Liver (tissue), 9 donors: Measurements from ENCODE around the gene BBIP1. TPM values are rescaled to one million over a fixed set of nuclear protein-coding genes. Genes with fewer than 3 reads are reported as not detected.
A peak's percentile ranks its signal among the peaks of the same experiment; 100 is the strongest.
"Not testable (repeated sequence)": the region's sequence is repeated elsewhere in the genome, so short reads cannot be mapped to it uniquely, and the experiment has no call there.

Experiments
- DNase-seq: peaks from one replicate; pipeline ENCODE4 v3.0.0-alpha.2; 2017; ENCODE audit warnings: low spot score
- H3K27ac ChIP-seq, 2 donors: one replicate each; pipeline ENCODE4 v1.7.0; 2013; ENCODE audit warnings: inconsistent platforms in 2 of 2, low read length in 2 of 2, control low read depth in 1 of 2, low read depth in 1 of 2, mild to moderate bottlenecking in 1 of 2
- H3K27me3 ChIP-seq, 4 donors: one replicate each; pipeline versions ENCODE4 v1.6.1 to v1.7.0; 2013; ENCODE audit warnings: low read length in 3 of 4, inconsistent platforms in 1 of 4, mild to moderate bottlenecking in 1 of 4, moderate library complexity in 1 of 4; ENCODE audit not compliant: control insufficient read depth in 4 of 4, insufficient read depth in 4 of 4
- H3K36me3 ChIP-seq, 4 donors: one replicate each; pipeline versions ENCODE4 v1.6.1 to v1.7.0; 2013; ENCODE audit warnings: low read length in 3 of 4, mild to moderate bottlenecking in 3 of 4, low read depth in 1 of 4, moderate library complexity in 1 of 4; ENCODE audit not compliant: control insufficient read depth in 4 of 4, insufficient read depth in 3 of 4
- H3K4me1 ChIP-seq, 4 donors: one replicate each; pipeline versions ENCODE4 v1.6.1 to v1.7.0; 2013; ENCODE audit warnings: low read length in 3 of 4, mild to moderate bottlenecking in 3 of 4, moderate library complexity in 1 of 4; ENCODE audit not compliant: control insufficient read depth in 4 of 4, insufficient read depth in 4 of 4
- H3K4me3 ChIP-seq, 3 donors: one replicate each; pipeline versions ENCODE4 v1.6.1 to v1.7.0; 2013; ENCODE audit warnings: low read length in 3 of 3, control low read depth in 1 of 3, low read depth in 1 of 3, mild to moderate bottlenecking in 1 of 3
- H3K9ac ChIP-seq, 2 donors: one replicate each; pipeline ENCODE4 v1.7.0; 2013; ENCODE audit warnings: low read length in 2 of 2, mild to moderate bottlenecking in 2 of 2, moderate library complexity in 2 of 2, control low read depth in 1 of 2, low read depth in 1 of 2
- H3K9me3 ChIP-seq, 4 donors: one replicate each; pipeline versions ENCODE4 v1.6.1 to v1.7.0; 2013; ENCODE audit warnings: low read length in 3 of 4; ENCODE audit not compliant: control insufficient read depth in 4 of 4
- CTCF ChIP-seq: fragments of 150-350 bp; IDR thresholded peaks from 2 replicates; pipeline ENCODE4 v1.5.1; 2017; ENCODE audit warnings: improper control_type of control experiment, low read depth, low read length; ENCODE audit not compliant: missing input control
- EGR1 ChIP-seq, 2 donors: IDR thresholded peaks; 2 replicates each; pipeline ENCODE4 v1.6.1; 2016 to 2018; ENCODE audit warnings: antibody characterized with exemption in 2 of 2, low read depth in 2 of 2
- FOXA1 ChIP-seq: IDR thresholded peaks from 2 replicates; pipeline ENCODE4 v1.6.1; 2016; ENCODE audit warnings: antibody characterized with exemption
- FOXA2 ChIP-seq: IDR thresholded peaks from 2 replicates; pipeline ENCODE4 v1.6.1; 2016; ENCODE audit warnings: antibody characterized with exemption
- GABPA ChIP-seq, 2 donors: IDR thresholded peaks in 1 of 2; conservative IDR thresholded peaks in 1 of 2; 2 replicates each; pipeline ENCODE4 v1.6.1; 2016; ENCODE audit warnings: antibody characterized with exemption in 2 of 2, mild to moderate bottlenecking in 1 of 2, moderate library complexity in 1 of 2
- HNF4A ChIP-seq, 2 donors: conservative IDR thresholded peaks; 2 replicates each; pipeline ENCODE4 v1.6.1; 2016; ENCODE audit warnings: antibody characterized with exemption in 2 of 2, mild to moderate bottlenecking in 2 of 2
- HNF4G ChIP-seq: IDR thresholded peaks from 2 replicates; pipeline ENCODE4 v1.6.1; 2016; ENCODE audit warnings: antibody characterized with exemption
- JUND ChIP-seq, 2 donors: IDR thresholded peaks; 2 replicates each; pipeline ENCODE4 v1.6.1; 2016; ENCODE audit warnings: antibody characterized with exemption in 2 of 2
- MAX ChIP-seq: IDR thresholded peaks from 2 replicates; pipeline ENCODE4 v1.6.1; 2016; ENCODE audit warnings: antibody characterized with exemption
- NR2F2 ChIP-seq: IDR thresholded peaks from 2 replicates; pipeline ENCODE4 v1.6.1; 2016; ENCODE audit warnings: antibody characterized with exemption
- RAD21 ChIP-seq, 2 donors: IDR thresholded peaks; 2 replicates each; pipeline ENCODE4 v1.6.1; 2016; ENCODE audit warnings: antibody characterized with exemption in 2 of 2, mild to moderate bottlenecking in 2 of 2
- RXRA ChIP-seq, 2 donors: IDR thresholded peaks; 2 replicates each; pipeline ENCODE4 v1.6.1; 2017 to 2018; ENCODE audit warnings: antibody characterized with exemption in 2 of 2, mild to moderate bottlenecking in 1 of 2
- SP1 ChIP-seq: IDR thresholded peaks from 2 replicates; pipeline ENCODE4 v1.6.1; 2018; ENCODE audit warnings: antibody characterized with exemption, mild to moderate bottlenecking
- YY1 ChIP-seq: IDR thresholded peaks from 2 replicates; pipeline ENCODE4 v1.6.1; 2016; ENCODE audit warnings: antibody characterized with exemption, mild to moderate bottlenecking
- ZBTB33 ChIP-seq: IDR thresholded peaks from 2 replicates; pipeline ENCODE4 v1.6.1; 2016; ENCODE audit warnings: antibody characterized with exemption
- WGBS: extraction: QIAGEN DNeasy Blood & Tissue Kit; methylation state at CpG from one replicate; pipeline ENCODE4 v1.1.7; 2013; 5-methylcytosine and 5-hydroxymethylcytosine counted together
- polyA plus RNA-seq, 2 donors: library from polyadenylated mRNA; stranded (reverse) in 1 of 2; unstranded in 1 of 2; fragments of 200-250 nt in 1 of 2; fragments of >200 nt in 1 of 2; fragmentation: Nextera tagmentation in 1 of 2; extraction: Ambion mirVana in 1 of 2; gene quantifications; one replicate each; pipeline versions ENCODE4 v1.2.1 to v1.2.3, GENCODE V29; 2013 to 2015
- total RNA-seq, 2 donors: library from RNA; depleted of rRNA; stranded (reverse); fragments of >200 nt; gene quantifications; one replicate each; pipeline ENCODE4 v1.2.3, GENCODE V29; 2014
- TF ChIP-seq, protein P1 (sequence below): IDR thresholded peaks from 2 replicates; pipeline ENCODE4 v1.6.1; 2016; ENCODE audit warnings: antibody characterized with exemption
- TF ChIP-seq, protein P2 (sequence below): IDR thresholded peaks from 2 replicates; pipeline ENCODE4 v1.6.1; 2016; ENCODE audit warnings: antibody characterized with exemption, mild to moderate bottlenecking
- donor health status: healthy.
- donor health status: healthy.
- donor health status: healthy.
- donor health status: healthy.
- donor health status: healthy.

Gene BBIP1
- total and polyA plus RNA-seq, 4 donors = 10.4 to 15.8 (median 11.1) TPM

GRCh38 chr10:110867011-110867806 lies 51.8 kb downstream of the BBIP1 start:
- H3K9ac ChIP-seq, H3K36me3 ChIP-seq, DNase-seq, H3K4me3 ChIP-seq, H3K9me3 ChIP-seq, H3K27me3 ChIP-seq: not testable (repeated sequence)
- H3K27ac ChIP-seq = peak overlapping the region; percentile 21 to 22
- peak in 1 of 2 donors; percentile 28 for TF ChIP-seq HNF4A (conservative IDR thresholded peaks at IDR 0.05)
- H3K4me1 ChIP-seq = peaks cover 0 to 16% (median 6%) of the 10 kb centered on the region in 4 donors
- 69% methylated on average over 8 of the region's 8 CpGs for WGBS

- Histone ChIP-seq H3K27me3 (no peaks in the 10 kb centered on the region), H3K4me1 (peaks cover 0 to 14% (median 4%) of the 10 kb centered on the region in 4 donors), H3K36me3 (no peaks in the 10 kb centered on the region), H3K27ac (peak overlapping the region in 1 of 2 donors; percentile 75), H3K9me3 (no peaks in the 10 kb centered on the region), H3K4me3 (no peak overlapping the region), H3K9ac (no peak overlapping the region)
- TF ChIP-seq RXRA (IDR thresholded peaks at IDR 0.05) = no peak
- TF ChIP-seq HNF4A (conservative IDR thresholded peaks at IDR 0.05) = no peak
- no peak for TF ChIP-seq JUND (IDR thresholded peaks at IDR 0.05)
- TF ChIP-seq CTCF = no peak
- TF ChIP-seq, protein P1, sequence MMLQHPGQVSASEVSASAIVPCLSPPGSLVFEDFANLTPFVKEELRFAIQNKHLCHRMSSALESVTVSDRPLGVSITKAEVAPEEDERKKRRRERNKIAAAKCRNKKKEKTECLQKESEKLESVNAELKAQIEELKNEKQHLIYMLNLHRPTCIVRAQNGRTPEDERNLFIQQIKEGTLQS = no peak
- no peak for TF ChIP-seq FOXA1
- no peak for TF ChIP-seq NR2F2
- TF ChIP-seq, protein P2, sequence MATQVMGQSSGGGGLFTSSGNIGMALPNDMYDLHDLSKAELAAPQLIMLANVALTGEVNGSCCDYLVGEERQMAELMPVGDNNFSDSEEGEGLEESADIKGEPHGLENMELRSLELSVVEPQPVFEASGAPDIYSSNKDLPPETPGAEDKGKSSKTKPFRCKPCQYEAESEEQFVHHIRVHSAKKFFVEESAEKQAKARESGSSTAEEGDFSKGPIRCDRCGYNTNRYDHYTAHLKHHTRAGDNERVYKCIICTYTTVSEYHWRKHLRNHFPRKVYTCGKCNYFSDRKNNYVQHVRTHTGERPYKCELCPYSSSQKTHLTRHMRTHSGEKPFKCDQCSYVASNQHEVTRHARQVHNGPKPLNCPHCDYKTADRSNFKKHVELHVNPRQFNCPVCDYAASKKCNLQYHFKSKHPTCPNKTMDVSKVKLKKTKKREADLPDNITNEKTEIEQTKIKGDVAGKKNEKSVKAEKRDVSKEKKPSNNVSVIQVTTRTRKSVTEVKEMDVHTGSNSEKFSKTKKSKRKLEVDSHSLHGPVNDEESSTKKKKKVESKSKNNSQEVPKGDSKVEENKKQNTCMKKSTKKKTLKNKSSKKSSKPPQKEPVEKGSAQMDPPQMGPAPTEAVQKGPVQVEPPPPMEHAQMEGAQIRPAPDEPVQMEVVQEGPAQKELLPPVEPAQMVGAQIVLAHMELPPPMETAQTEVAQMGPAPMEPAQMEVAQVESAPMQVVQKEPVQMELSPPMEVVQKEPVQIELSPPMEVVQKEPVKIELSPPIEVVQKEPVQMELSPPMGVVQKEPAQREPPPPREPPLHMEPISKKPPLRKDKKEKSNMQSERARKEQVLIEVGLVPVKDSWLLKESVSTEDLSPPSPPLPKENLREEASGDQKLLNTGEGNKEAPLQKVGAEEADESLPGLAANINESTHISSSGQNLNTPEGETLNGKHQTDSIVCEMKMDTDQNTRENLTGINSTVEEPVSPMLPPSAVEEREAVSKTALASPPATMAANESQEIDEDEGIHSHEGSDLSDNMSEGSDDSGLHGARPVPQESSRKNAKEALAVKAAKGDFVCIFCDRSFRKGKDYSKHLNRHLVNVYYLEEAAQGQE = no peak
- TF ChIP-seq EGR1 (IDR thresholded peaks at IDR 0.05; ENCODE audit: low read depth in 2 of 2) = no peak
- no peak for TF ChIP-seq HNF4G
- no peak for TF ChIP-seq MAX
- no peak for TF ChIP-seq RAD21 (IDR thresholded peaks at IDR 0.05)
- TF ChIP-seq SP1 = no peak
- TF ChIP-seq YY1 = no peak
- no peak for TF ChIP-seq ZBTB33
- TF ChIP-seq GABPA (IDR thresholded peaks at IDR 0.05 in 1 of 2, conservative IDR thresholded peaks at IDR 0.05 in 1 of 2) = no peak
- TF ChIP-seq FOXA2 = no peak
- DNase-seq = no peak
- 78% methylated on average over 4 of the region's 4 CpGs for WGBS
Observed at GRCh38 chr10:110865809-110866482, 53.0 kb downstream of the BBIP1 start.
